GM12891 (cell line): Measurements from ENCODE around the gene UBE4A.

ENCODE experiments used
- PAX5 ChIP-seq: IDR thresholded peaks from 2 replicates; pipeline ENCODE4 v1.6.1; 2011; ENCODE audit warnings: low read length, moderate library complexity, mild to moderate bottlenecking; ENCODE audit not compliant: insufficient read depth, severe bottlenecking
- POLR2A ChIP-seq: IDR thresholded peaks from 2 replicates; pipeline ENCODE4 v1.6.1; 2011; ENCODE audit warnings: low read depth, low read length, control low read depth
- POLR2AphosphoS5 ChIP-seq: IDR thresholded peaks from 2 replicates; pipeline ENCODE4 v1.6.1; 2011; ENCODE audit warnings: low read depth, low read length, control low read depth
- SPI1 ChIP-seq: IDR thresholded peaks from 2 replicates; pipeline ENCODE4 v1.6.1; 2011; ENCODE audit warnings: low read depth, low read length, control low read depth
- TAF1 ChIP-seq: IDR thresholded peaks from 2 replicates; pipeline ENCODE4 v1.6.1; 2011; ENCODE audit warnings: low read depth, low read length, control low read depth

DNA sequence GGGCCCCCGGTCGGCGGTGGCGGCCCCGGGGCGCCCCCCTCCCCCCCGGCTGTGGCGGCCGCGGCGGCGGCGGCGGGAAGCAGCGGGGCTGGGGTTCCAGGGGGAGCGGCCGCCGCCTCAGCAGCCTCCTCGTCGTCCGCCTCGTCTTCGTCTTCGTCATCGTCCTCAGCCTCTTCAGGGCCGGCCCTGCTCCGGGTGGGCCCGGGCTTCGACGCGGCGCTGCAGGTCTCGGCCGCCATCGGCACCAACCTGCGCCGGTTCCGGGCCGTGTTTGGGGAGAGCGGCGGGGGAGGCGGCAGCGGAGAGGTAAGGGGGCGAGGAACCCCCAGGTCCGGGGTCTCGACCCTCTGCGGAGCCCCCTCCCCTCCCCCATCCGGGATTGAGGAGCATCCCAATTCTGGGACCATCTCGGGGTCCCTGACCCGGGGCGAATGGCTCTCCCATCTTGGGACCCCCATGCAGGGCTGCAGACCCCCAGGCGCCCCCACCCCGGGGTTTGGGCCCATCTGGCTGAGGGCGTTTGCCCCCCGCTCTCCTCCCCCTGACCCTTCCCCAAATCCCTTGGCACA lies 77.3 kb downstream of the UBE4A start:
- no peak for TF ChIP-seq POLR2A
- TF ChIP-seq SPI1 = no peak
- TF ChIP-seq PAX5 = no peak
- no peak for TF ChIP-seq TAF1
- no peak for TF ChIP-seq POLR2AphosphoS5
